Erythroblast (primary cell): ENCODE results near the gene KLF13.

Experiments
- GATA1 ChIP-seq: IDR thresholded peaks from 2 replicates; pipeline ENCODE4 v1.6.1; 2011; ENCODE audit warnings: low read depth, mild to moderate bottlenecking, control low read depth, low read length, moderate library complexity
- POLR2A ChIP-seq: IDR thresholded peaks from 2 replicates; pipeline ENCODE4 v1.6.1; 2011; ENCODE audit warnings: mild to moderate bottlenecking, low read length

GRCh38 chr15:31326156-31326874 is at the start of gene KLF13:
- TF ChIP-seq POLR2A = peak; percentile 98
- TF ChIP-seq GATA1 = no peak
